Liver (tissue), 3 donors: ENCODE results near the gene MTOR.
"Not testable (repeated sequence)": the region's sequence is repeated elsewhere in the genome, so short reads cannot be mapped to it uniquely, and the experiment has no call there.

ENCODE experiments used
- EGR1 ChIP-seq, 2 donors: IDR thresholded peaks; 2 replicates each; pipeline ENCODE4 v1.6.1; 2016 to 2018; ENCODE audit warnings: antibody characterized with exemption in 2 of 2, low read depth in 2 of 2
- FOXA2 ChIP-seq: IDR thresholded peaks from 2 replicates; pipeline ENCODE4 v1.6.1; 2016; ENCODE audit warnings: antibody characterized with exemption
- GABPA ChIP-seq, 2 donors: IDR thresholded peaks in 1 of 2; conservative IDR thresholded peaks in 1 of 2; 2 replicates each; pipeline ENCODE4 v1.6.1; 2016; ENCODE audit warnings: antibody characterized with exemption in 2 of 2, mild to moderate bottlenecking in 1 of 2, moderate library complexity in 1 of 2
- JUND ChIP-seq, 2 donors: IDR thresholded peaks; 2 replicates each; pipeline ENCODE4 v1.6.1; 2016; ENCODE audit warnings: antibody characterized with exemption in 2 of 2
- RAD21 ChIP-seq, 2 donors: IDR thresholded peaks; 2 replicates each; pipeline ENCODE4 v1.6.1; 2016; ENCODE audit warnings: antibody characterized with exemption in 2 of 2, mild to moderate bottlenecking in 2 of 2
- TAF1 ChIP-seq: conservative IDR thresholded peaks from 2 replicates; pipeline ENCODE4 v1.6.1; 2016; ENCODE audit warnings: antibody characterized with exemption, mild to moderate bottlenecking
- YY1 ChIP-seq: IDR thresholded peaks from 2 replicates; pipeline ENCODE4 v1.6.1; 2016; ENCODE audit warnings: antibody characterized with exemption, mild to moderate bottlenecking
- TF ChIP-seq, protein P1 (sequence below): fragments of 150-350 bp; IDR thresholded peaks from 2 replicates; pipeline ENCODE4 v1.5.1; 2017; ENCODE audit warnings: improper control_type of control experiment, low read depth, low read length; ENCODE audit not compliant: missing input control
- TF ChIP-seq, protein P2 (sequence below): IDR thresholded peaks from 2 replicates; pipeline ENCODE4 v1.6.1; 2016; ENCODE audit warnings: antibody characterized with exemption, mild to moderate bottlenecking
- donor health status: healthy.
- donor health status: healthy.

GRCh38 chr1:11083784-11084183 lies 178.6 kb downstream of the MTOR start:
- TF ChIP-seq, protein P1, sequence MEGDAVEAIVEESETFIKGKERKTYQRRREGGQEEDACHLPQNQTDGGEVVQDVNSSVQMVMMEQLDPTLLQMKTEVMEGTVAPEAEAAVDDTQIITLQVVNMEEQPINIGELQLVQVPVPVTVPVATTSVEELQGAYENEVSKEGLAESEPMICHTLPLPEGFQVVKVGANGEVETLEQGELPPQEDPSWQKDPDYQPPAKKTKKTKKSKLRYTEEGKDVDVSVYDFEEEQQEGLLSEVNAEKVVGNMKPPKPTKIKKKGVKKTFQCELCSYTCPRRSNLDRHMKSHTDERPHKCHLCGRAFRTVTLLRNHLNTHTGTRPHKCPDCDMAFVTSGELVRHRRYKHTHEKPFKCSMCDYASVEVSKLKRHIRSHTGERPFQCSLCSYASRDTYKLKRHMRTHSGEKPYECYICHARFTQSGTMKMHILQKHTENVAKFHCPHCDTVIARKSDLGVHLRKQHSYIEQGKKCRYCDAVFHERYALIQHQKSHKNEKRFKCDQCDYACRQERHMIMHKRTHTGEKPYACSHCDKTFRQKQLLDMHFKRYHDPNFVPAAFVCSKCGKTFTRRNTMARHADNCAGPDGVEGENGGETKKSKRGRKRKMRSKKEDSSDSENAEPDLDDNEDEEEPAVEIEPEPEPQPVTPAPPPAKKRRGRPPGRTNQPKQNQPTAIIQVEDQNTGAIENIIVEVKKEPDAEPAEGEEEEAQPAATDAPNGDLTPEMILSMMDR: not testable (repeated sequence)
- TF ChIP-seq JUND (IDR thresholded peaks at IDR 0.05); TAF1; FOXA2; EGR1 (IDR thresholded peaks at IDR 0.05; ENCODE audit: low read depth in 2 of 2); GABPA (IDR thresholded peaks at IDR 0.05 in 1 of 2, conservative IDR thresholded peaks at IDR 0.05 in 1 of 2); YY1; RAD21 (IDR thresholded peaks at IDR 0.05): not testable (repeated sequence)
- TF ChIP-seq, protein P2, sequence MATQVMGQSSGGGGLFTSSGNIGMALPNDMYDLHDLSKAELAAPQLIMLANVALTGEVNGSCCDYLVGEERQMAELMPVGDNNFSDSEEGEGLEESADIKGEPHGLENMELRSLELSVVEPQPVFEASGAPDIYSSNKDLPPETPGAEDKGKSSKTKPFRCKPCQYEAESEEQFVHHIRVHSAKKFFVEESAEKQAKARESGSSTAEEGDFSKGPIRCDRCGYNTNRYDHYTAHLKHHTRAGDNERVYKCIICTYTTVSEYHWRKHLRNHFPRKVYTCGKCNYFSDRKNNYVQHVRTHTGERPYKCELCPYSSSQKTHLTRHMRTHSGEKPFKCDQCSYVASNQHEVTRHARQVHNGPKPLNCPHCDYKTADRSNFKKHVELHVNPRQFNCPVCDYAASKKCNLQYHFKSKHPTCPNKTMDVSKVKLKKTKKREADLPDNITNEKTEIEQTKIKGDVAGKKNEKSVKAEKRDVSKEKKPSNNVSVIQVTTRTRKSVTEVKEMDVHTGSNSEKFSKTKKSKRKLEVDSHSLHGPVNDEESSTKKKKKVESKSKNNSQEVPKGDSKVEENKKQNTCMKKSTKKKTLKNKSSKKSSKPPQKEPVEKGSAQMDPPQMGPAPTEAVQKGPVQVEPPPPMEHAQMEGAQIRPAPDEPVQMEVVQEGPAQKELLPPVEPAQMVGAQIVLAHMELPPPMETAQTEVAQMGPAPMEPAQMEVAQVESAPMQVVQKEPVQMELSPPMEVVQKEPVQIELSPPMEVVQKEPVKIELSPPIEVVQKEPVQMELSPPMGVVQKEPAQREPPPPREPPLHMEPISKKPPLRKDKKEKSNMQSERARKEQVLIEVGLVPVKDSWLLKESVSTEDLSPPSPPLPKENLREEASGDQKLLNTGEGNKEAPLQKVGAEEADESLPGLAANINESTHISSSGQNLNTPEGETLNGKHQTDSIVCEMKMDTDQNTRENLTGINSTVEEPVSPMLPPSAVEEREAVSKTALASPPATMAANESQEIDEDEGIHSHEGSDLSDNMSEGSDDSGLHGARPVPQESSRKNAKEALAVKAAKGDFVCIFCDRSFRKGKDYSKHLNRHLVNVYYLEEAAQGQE: not testable (repeated sequence)
